NAMALWA (cell line): Measurements from ENCODE around the gene FOXQ1.

Experiments used
- DNase-seq: peaks from one replicate; pipeline ENCODE4 v3.0.0-alpha.2; 2015; ENCODE audit warnings: low spot score

The FOXQ1 gene, protein sequence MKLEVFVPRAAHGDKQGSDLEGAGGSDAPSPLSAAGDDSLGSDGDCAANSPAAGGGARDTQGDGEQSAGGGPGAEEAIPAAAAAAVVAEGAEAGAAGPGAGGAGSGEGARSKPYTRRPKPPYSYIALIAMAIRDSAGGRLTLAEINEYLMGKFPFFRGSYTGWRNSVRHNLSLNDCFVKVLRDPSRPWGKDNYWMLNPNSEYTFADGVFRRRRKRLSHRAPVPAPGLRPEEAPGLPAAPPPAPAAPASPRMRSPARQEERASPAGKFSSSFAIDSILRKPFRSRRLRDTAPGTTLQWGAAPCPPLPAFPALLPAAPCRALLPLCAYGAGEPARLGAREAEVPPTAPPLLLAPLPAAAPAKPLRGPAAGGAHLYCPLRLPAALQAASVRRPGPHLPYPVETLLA

DNA sequence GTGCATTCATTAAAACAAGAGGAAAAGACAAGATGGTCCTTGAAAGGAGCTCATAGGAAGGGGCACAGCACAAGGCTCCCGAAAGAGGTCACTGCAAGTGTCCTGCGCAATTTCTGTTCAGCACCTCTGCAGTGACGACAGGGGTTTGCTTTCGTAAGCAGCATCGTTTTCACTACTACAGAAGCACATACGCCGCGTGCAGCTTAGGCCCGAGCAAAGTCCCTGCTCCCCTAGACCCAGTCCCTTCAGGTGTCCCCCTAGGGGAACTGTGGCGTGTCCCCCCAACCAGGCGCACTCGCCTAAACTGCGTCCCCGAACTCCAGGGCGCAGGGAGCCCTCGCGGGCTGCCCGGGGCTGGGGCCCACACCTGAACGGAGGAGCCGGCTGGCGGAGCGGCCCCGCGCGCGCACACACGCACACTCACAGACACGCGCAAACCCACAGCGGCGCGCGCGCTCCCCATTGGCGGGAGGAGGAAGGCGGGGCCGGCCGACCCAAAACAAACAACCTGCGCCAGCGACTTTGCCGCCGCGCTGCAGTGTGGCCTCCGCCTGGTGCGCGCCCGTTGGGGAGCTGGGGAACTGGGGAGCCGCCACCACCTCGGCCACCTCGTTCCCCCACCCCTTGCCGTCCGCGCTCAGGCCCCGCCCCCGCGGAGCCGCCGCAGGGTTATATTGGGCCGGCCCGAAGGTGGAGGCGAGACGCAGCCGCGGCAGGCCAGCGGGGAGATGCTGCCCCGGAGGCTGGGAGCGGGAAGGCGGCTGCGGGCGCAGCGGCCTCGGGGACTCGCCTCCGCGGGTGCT, at the start of gene FOXQ1:
FOXQ1 (plus strand) TSS at position 699 of the 803 bp plus-strand sequence. CDS start 607 bp downstream, outside the sequence.
- no peak for DNase-seq

DNA sequence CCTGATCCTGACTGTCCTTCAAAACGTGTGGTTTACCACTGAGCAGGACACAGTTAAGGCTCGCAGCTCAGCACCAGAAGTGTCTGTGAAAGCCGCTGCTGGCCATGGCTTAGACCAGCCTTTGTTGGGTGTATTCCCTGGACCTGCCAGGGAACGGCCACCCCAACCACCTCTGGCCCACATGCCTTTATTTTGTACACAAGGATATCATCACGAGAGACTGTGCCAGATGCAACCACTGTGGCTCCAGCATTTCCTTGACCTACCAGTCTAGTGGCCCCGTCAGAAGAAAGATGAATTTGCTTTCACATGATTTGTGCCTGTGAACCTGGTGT, 49.2 kb upstream of the FOXQ1 start:
- DNase-seq, result no peak

DNA sequence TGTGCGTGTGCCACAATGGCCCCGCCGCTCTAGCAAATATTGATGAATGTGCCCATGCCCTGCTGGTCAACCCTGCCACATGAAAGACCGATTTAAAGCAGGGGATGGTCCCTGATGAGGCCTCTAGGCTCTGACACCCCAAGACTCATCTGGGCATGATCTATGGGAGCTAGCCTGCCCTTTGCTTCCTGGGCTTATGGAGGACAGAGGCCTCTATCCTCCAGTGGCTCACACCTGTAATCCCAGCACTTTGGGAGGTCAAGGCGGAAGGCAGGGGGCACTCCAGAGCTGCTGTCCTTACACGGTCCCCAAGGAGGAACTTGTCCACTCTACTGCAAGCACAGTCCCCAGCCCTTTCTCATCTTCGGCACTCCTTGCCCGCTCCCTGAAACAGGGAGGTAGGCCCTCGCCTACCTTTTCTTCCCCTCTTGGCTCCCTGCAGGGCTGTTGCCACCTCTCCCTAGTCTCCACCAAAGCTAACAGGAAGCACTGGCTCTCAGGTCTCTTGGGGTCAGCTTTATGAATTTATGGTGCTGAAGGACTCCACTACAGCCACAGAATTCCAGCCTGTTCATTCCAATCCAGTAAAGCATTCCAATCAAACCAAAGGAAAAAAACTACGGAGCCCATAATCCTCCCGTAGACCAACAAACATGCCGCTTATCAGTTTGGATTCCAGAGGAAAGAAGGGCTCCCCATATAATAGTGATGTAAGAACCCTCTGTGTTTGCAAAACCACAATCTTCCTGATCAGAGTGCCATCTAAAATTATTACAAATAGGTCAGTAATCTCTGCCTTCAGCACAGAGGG, 48.7 kb upstream of the FOXQ1 start:
- DNase-seq, result no peak

DNA sequence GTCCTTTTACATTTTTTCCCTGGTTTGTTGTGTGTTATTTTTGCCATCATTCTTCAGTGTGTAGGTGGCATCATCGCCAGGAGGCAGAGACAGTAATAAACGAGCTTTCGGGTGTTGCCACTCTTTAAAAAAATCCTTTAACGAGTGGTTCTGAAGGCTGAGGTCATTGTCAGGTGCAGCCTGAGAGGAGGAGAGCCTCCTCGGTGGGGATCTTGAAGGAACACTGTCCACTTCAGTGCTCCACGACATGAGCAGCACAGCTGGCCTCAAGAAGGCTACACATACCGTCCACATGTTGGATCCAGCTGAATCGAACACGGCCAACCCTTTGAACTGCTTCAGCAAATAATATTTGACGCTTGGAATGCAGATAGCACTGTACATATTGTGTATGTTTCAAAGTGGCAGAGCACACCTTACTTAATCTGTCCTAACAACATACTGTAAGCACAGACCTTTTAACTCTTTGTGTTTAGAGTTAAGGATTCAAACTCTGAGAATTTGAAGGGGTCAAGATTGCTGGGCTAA, 48.0 kb upstream of the FOXQ1 start:
- DNase-seq, result no peak

DNA sequence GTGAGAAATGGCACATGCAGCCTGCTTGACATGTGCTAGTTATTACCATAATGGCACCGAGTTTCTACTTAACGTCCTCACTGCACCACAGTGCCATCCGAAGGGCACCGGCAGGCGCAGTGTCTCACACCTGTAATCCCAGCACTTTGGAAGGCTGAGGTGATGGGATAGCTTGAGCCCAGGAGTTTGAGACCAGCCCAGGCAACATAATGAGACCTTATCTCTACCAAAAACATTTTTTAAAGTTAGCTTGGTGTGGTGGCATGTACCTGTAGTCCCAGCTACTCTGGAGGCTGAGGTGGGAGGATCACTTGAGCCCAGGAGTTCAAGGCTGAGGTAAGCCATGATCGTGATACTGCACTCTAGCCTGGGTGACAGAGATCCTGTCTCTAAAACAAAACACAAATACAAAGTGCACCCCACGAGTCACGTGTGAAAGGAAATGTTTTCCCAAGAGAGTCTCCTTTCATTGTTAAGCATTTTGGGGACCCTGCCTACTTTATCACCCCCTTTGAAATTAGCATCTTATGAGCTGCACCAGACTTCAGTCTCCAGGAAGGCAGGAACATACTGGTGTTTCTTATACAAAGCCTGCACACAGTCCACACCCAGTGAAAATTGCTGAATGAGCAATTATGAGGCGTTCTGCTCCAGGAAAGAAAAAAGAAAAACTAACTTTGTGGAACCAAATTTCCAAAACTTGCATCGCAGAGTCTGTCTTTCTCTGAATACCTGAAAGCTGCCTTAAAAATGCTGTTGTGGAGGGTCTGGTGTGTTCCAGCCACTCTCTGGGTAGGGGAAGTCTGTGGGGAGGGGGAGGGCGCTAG, 47.1 kb upstream of the FOXQ1 start:
- DNase-seq, result no peak

DNA sequence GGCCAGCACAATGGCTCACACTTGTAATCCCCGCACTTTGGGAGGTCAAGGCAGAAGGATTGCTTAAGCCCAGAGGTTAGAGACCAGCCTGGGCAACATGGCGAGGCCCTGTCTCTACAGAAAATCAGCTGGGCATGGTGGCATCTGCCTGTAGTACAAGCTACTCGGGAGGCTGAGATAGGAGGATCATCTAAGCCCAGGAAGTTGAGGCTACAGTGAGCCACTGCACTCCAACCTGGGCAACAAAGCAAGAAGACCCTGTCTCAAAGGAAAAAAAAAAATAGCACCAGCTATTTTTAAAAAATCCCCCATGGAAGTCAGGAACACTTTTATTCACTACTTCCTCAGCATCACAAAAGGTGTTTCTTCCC, 45.2 kb upstream of the FOXQ1 start:
- no peak for DNase-seq

DNA sequence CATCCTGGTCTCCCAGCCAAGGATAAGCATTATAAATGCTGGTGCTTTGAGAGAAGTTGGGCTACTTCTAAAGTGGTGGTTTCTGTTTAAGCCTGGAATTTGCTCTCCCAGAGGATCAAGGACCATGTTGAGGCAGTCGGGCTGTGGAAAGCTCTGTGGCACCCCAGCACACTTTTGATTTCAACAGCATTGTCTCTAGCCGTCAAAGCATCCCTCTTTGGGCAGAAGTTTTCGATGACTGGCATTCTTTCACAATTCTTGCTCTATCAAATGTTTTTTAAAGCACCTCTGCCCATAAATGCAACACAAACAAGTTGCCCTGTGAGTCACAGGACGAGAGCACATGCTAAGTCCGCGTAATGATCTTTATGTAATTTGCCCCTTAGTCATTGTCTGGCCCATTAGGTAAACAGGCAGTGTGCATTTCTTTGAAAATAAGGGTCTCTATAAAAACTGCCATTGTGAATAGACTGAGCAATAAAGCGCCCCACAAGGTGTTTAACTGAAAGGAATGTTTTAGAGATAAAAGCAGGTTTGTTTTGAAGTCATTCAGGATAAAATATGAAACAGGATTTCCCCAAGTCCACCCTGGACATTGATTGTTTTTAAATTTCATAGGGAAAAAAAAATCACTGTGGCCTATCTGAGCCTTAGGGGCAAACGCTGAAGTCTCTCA, 44.7 kb upstream of the FOXQ1 start:
- DNase-seq, result no peak

DNA sequence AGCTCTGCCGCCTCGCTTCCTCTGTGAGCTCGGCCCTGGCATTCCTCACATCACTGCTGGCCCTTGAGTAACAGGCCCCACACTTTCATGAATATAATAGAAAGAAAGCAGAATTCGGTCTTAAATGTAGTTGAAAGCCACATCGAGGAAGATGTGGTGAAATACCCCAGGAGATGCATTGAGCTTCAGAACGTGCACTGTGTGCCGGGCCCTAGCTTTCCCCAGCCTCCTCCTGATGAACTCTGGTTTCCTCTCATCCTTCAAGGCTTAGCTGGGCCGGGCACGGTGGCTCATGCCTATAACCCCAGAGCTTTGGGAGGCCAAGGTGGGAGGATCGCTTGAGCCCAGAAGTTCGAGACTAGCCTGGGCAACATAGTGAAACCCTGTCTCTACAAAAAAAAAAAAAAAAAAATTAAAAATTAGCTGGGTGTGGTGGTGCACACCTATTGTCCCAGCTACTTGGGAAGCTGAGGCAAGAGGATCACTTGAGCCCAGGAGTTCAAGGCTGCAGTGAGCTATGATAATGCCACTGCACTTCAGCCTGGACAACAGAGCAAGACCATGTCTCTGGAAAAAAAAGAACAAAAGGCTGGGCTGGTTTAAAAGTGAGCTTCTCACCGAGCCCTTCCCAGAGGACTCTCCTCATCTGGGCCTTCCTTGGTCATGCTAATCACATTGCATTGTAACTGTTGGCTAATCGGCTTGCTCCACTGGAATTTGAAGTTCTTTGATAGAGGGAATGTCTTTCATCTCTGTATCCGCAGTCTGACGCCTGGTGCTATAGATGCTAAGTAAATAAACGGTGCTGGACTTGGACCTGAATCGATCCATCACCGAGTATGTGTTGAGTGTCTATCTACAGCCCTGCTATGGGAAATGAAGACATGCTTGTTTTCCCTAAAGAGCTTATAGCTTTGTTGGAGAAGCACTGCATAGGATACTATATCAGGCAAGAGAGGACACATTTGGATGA, 43.8 kb upstream of the FOXQ1 start:
- DNase-seq, result no peak

DNA sequence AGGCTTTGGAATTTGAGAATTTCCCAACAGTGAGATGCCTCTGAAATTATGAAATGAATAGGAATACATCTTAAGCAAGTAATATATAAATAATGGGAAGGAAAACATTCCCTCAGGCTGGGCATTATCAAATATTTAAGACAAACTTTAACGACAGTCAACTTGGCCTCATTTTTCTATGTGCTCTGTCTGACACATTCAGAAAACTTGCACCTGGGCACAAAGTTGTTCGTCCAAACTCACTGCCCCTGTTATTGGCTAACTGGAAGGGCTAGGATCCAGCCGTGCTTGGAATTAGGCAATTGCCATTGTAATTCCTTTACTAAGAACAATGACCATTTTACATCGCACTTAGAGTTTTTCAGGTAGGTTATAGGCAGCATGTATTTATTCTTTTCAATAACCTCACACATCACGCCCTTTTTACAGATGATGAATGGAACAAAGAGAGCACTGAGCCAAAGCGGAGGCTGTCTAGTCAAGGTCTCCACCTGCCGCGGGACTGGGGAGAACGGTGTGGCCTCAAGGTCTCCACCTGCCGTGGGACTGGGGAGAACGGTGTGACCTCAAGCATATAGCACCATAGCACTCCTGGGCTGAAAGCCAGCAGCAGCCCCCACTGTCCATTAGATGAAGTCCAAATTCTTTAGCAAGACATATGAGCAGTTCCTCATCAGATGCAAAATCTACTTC, 40.7 kb upstream of the FOXQ1 start:
- no peak for DNase-seq

DNA sequence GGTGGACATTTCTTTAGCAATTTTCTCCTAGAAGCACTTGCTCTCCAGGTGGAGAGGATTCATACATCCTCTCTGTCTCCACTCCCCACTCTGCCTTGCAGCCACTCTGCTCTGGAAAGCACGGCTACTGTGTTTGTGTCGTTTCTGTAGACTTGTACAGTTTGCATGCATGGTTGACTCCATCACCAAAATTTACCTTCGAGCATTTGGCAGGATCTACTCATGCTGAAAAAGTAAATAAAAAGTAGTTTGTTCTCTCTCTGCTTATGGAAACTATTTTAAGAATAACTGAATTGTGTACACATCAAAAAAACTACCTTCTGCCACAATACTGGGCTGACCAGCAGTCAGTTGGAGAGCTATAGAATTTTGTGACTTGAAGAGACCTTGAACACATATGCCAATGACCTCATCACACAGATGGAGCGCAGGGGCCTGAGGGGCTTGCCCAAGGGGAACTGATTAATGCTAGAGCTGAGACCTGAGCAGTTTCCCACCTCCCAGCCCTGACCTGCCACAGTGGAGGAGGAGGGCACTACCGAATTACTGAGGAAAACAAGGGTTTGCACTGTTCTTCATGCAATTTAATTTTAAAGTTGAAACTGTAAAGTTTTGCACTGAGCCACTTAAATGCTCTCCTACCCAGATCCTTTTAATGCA, 33.7 kb upstream of the FOXQ1 start:
- DNase-seq, result no peak

DNA sequence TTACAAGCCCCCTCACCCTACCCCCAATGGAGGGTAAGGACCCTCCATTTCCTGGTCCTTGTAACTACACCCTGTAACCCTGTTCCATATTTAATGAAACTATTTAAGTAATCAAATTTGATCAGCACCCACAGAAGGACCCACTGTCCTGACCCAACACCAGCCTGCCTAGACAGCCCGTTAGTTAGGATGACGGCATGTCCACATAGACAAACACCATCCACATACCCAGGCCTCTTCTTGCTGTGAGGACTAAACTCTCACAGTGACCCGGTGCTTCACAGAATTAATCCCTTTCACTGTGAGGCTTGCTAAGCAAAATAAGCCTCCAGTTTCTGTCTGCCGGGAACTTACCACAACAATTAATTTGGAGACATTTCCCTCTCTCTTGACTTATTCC, 32.8 kb upstream of the FOXQ1 start:
- no peak for DNase-seq

DNA sequence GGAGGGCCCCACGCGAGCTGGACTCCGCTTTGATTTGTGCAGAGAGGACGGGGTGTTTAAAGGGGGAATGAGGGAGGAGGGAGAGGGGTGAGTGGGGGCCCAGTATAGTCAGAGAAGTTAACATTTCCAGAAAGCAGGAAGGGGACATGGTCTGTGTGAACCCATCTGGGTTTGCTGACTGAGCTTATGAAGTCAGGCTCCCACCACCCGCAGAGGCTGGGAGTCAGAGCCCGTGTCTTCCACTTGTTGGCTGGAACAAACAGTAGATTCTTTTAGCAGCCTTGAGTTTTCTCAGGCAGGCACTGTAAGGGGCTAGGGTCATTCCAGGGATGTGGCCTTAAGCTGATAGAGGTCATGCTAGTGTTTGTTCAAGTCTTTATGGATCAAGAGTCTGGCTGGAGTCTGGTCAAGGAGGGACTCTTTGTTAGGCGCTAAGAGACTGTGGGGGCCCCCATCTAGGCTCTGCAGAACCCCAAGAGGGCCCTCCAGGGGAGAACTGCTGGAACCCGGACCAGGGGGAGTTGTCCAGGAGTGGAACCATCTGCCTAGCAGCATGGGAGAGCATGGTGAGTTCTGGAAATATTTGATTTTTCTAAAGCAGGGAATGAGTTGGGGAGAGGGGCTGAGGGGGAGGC, 31.1 kb upstream of the FOXQ1 start:
- DNase-seq, result no peak

DNA sequence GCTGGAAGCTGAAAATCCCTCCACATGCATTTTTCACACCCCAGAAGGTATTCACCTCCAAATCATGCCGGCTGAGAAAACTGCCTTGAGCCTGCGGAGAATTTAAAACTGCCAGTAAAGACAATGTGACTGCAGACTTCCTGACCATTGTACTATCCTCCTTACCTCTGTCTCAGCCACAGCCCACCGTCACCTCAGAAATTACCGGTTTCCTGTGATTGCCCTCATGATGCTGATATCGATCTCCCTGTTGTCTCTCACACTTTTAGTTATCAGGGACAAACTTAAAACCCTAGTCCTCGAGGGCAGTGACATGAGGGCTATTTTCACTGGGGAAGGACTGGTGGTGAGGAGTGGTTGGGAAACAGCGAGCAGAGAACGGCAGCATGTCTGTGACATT, 30.2 kb upstream of the FOXQ1 start:
- DNase-seq, result no peak

DNA sequence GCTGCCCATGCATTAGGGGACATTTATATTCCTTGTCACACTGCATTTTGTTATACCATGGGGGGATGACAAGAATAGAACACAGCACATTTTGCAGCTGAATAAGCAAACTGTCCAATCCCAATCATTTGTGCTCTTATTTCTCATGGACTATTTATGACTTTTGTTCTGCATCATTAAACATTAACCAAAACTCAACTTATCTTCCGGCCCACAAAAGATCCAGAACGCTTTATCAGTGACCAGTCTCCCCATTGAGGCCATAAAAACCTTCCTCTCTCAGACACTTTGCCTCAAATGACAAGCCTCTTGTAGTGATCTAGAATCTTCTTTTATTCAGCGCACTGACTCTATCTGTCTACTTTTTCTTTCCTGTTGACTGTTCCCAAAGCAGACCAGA, 28.4 kb upstream of the FOXQ1 start:
- DNase-seq, result no peak

DNA sequence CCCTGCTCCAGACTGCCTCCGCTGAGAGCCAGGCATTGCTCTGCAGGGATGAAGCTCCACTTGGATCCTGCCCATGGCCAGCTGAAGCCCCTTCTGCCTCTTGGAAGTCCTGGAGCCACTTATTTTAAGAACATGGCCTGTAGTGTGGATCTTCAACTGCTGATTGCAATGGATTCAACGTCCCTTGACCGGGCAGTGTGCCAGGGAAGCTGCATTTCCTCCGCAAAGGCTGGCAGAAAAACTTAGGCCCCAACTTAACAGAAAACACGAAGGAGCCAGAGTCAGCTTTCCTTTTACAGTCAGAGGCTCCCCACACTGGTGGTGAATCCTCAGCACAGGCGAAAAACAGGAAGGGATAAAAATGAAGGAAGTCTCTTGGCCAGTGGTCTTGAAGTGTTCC, 26.3 kb upstream of the FOXQ1 start:
- DNase-seq, result no peak

DNA sequence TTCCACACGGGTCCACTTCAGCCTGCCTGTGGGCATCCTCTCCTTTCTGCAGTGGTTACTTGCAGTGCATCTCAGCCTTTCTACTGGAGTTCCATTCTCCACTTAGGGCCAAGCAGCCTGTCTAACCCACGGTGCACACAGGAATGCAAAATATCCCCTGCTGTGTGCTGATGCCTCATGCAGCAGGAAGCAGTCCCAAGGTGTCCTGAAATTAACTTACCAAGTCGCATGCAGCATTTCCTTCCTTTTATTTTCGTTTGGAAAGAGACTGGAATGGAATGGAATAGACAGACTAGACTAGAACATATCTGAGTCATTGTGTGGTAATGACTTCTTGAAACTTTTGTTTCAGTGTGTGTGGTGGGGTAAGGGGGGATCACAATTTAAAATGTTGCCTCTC, 25.9 kb upstream of the FOXQ1 start:
- DNase-seq, result no peak

DNA sequence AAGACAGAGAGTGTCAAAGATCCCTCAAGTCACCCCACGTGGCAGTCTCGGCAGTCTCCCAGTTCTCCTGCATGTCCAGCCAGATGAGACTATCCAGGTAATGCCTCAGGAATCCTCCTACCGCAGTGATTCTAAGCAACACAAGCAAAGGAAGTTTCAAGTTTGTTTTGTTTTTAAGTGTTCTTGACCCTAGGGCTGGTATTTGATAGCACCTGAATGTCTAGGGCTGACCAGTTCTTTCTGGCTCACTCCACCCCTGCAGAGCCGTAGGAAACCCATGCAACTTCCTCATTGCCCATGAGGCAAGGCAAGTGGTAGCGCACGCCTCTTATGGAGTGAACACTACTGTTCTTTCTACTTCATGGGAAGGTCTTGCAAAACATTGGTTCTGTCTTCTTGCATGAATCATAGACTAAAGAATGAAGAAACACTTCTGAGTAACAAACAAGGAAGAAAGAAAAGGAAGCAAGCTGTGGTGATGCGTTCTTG, 24.8 kb upstream of the FOXQ1 start:
- DNase-seq, result no peak

DNA sequence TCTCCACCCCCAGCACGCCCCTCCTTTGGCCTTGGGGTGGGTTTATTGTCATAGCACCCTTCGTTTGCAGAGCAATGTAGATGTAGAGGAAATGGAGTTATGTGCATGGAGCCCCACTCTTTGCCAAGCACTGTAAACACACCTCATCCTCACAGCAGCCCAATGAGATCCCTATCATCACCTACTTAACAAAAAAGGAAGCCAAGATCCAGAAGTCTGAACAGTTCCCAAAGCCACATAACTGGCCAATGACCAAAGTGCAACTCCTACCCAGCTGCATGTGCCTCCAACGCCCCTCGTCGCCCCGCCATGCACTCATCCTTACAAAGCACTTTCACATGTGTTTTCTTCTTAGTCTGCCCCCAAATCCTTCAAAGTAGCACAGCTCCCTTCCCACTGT, 21.8 kb upstream of the FOXQ1 start:
- DNase-seq, result no peak
